ENCODE results near the gene NFYB. TPM values are rescaled to one million over a fixed set of nuclear protein-coding genes. Genes with fewer than 3 reads are reported as not detected.
"Not testable (repeated sequence)": the region's sequence is repeated elsewhere in the genome, so short reads cannot be mapped to it uniquely, and the experiment has no call there.

The NFYB gene
- total and polyA plus RNA-seq, 11 donors, result 20.3 to 58.7 (median 23.8) TPM

GRCh38 chr12:104177663-104178501 lies 39.9 kb upstream of the NFYB start:
- DNase-seq, result peak; percentile 32 to 77 (median 64)
- Histone ChIP-seq H3K9me3 (peaks cover 0 to 6% (median 0%) of the 10 kb centered on the region in 12 donors), H3K27ac (peak overlapping the region; percentile 5 to 87 (median 50)), H3K4me1 (peaks cover 0 to 32% (median 13%) of the 10 kb centered on the region in 12 donors), H3K36me3 (no peaks in the 10 kb centered on the region), H3K27me3 (no peaks in the 10 kb centered on the region), H3K4me3 (no peak overlapping the region)
- 39 to 48% (median 43%) methylated on average over 7 to 8 of the region's 8 CpGs for WGBS, 4 donors
- intact Hi-C loops (cut with DNase I), result no loop called here
- TF ChIP-seq POLR2A (IDR thresholded peaks at IDR 0.05) (no peak), CTCF (IDR thresholded peaks at IDR 0.05) (peak in 4 of 12 donors; percentile 19 to 36 (median 28))
- peak; percentile 73 to 86 (median 78) for ATAC-seq

- intact Hi-C loops (cut with DNase I), result no loop called here
- ATAC-seq, result no peak
- DNase-seq, result no peak
- no peaks in the 10 kb centered on the region for H3K9me3 ChIP-seq
- WGBS, 4 donors, result 26 to 46% (median 42%) methylated on average over 2 of the region's 2 CpGs
- H3K36me3 ChIP-seq, result no peaks in the 10 kb centered on the region
- H3K4me1 ChIP-seq, result peaks cover 0 to 29% (median 12%) of the 10 kb centered on the region in 12 donors
- no peak for TF ChIP-seq POLR2A (IDR thresholded peaks at IDR 0.05)
- TF ChIP-seq CTCF (IDR thresholded peaks at IDR 0.05), result no peak
- peak overlapping the region in 5 of 12 donors; percentile 32 to 87 (median 68) for H3K27ac ChIP-seq
- H3K27me3 ChIP-seq, result no peaks in the 10 kb centered on the region
- H3K4me3 ChIP-seq, result no peak overlapping the region
These were observed 39.3 kb upstream of the NFYB start for GRCh38 chr12:104177336-104177662.

DNA sequence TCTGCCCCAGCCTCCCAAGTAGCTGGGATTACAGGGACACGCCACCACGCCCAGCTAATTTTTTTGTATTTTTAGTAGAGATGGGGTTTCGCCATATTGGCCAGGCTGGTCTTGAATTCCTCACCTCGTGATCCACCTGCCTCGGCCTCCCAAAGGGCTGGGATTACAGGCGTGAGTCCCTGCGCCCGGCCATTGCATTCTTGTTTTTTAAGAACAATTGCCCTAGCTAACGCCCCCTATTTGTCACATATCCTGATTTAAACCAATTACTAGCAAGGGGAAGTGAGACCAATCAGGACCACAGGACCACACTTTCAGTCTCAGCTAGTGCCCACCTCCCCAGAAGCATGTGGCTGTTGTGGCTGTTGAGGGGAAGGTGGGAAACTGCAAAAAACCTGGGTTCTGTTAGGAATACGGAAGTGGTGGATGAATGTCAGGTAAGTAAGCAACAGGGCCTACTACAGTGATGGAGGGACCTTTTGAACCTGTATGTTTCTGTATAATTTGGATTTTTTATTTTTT lies 37.8 kb upstream of the NFYB start:
- ATAC-seq (no peak), DNase-seq (no peak)
- intact Hi-C loops (cut with DNase I), result no loop called here
- Histone ChIP-seq H3K27me3 (no peaks in the 10 kb centered on the region), H3K4me3 (no peak overlapping the region), H3K4me1 (peaks cover 0 to 21% (median 7%) of the 10 kb centered on the region in 12 donors), H3K36me3 (no peaks in the 10 kb centered on the region), H3K9me3 (no peaks in the 10 kb centered on the region), H3K27ac (peak overlapping the region in 1 of 12 donors; percentile 87)
- TF ChIP-seq POLR2A (IDR thresholded peaks at IDR 0.05), result no peak
- TF ChIP-seq CTCF (IDR thresholded peaks at IDR 0.05), result no peak
- WGBS, 4 donors, result 85 to 90% (median 86%) methylated on average over 10 of the region's 10 CpGs

GRCh38 chr12:104173804-104174203 lies 35.8 kb upstream of the NFYB start:
- intact Hi-C loops (cut with DNase I); DNase-seq: not testable (repeated sequence)

More at GRCh38 chr12:104173804-104174203, 35.8 kb upstream of the NFYB start:
- WGBS, 4 donors, result 92 to 94% (median 94%) methylated on average over 5 of the region's 5 CpGs
- H3K4me1 ChIP-seq, result peaks cover 0 to 19% (median 7%) of the 10 kb centered on the region in 12 donors
- not testable (repeated sequence) for ATAC-seq, H3K27me3 ChIP-seq, H3K9me3 ChIP-seq, H3K4me3 ChIP-seq, H3K36me3 ChIP-seq, H3K27ac ChIP-seq
